Keratinocyte (primary cell): ENCODE results near the gene MYH13. TPM values are rescaled to one million over a fixed set of nuclear protein-coding genes. Genes with fewer than 3 reads are reported as not detected.

ENCODE experiments used
- DNase-seq: peaks from one replicate; pipeline ENCODE4 v3.0.0-alpha.2; 2011; ENCODE audit warnings: low read depth, missing footprints, low spot score
- FAIRE-seq: peaks from 2 replicates; lab custom pipeline; 2011; peaks lifted over from hg19 to GRCh38; lab: Jason Lieb, UNC
- H2AFZ ChIP-seq: 2 replicates; pipeline ENCODE4 v1.6.0; 2012; ENCODE audit warnings: low read length, control low read depth, inconsistent platforms; ENCODE audit not compliant: control insufficient read depth
- H3K27ac ChIP-seq: 2 replicates; pipeline ENCODE4 v1.5.1; 2011; ENCODE audit warnings: low read length; ENCODE audit not compliant: control insufficient read depth, insufficient read depth
- H3K27me3 ChIP-seq: 3 replicates; pipeline ENCODE4 v1.6.0; 2011; ENCODE audit warnings: low read length; ENCODE audit not compliant: control insufficient read depth, insufficient read depth; ENCODE audit errors: extremely low read depth
- H3K36me3 ChIP-seq, 2 experiments: 2 replicates in 1 of 2; 3 replicates in 1 of 2; pipeline ENCODE4 v1.5.1; 2011; ENCODE audit warnings: low read length in 2 of 2, mild to moderate bottlenecking in 1 of 2; ENCODE audit not compliant: control insufficient read depth in 2 of 2, insufficient read depth in 2 of 2; ENCODE audit errors: extremely low read depth in 1 of 2
- H3K4me1 ChIP-seq: 3 replicates; pipeline ENCODE4 v1.5.1; 2011; ENCODE audit warnings: low read length; ENCODE audit not compliant: control insufficient read depth, insufficient read depth; ENCODE audit errors: extremely low read depth
- H3K4me2 ChIP-seq: 3 replicates; pipeline ENCODE4 v1.6.0; 2011; ENCODE audit warnings: low read depth, low read length; ENCODE audit not compliant: control insufficient read depth, insufficient read depth; ENCODE audit errors: extremely low read depth
- H3K4me3 ChIP-seq, 3 experiments: fragments of 200-600 bp in 1 of 3; sonication (generic) in 1 of 3; 2 replicates in 2 of 3; 3 replicates in 1 of 3; pipeline ENCODE4 v1.5.1; 2011 to 2016; ENCODE audit warnings: low read length in 3 of 3, mild to moderate bottlenecking in 3 of 3, control low read depth in 2 of 3, inconsistent platforms in 1 of 3, low read depth in 1 of 3, mixed read lengths in 1 of 3, mixed run types in 1 of 3, moderate library complexity in 1 of 3; ENCODE audit not compliant: control insufficient read depth in 2 of 3, insufficient read depth in 2 of 3; ENCODE audit errors: extremely low read depth in 1 of 3
- H3K79me2 ChIP-seq: 2 replicates; pipeline ENCODE4 v1.6.0; 2012; ENCODE audit warnings: low read length; ENCODE audit not compliant: control insufficient read depth, insufficient read depth
- H3K9ac ChIP-seq: 3 replicates; pipeline ENCODE4 v1.6.0; 2011; ENCODE audit warnings: low read length; ENCODE audit not compliant: control insufficient read depth, insufficient read depth; ENCODE audit errors: extremely low read depth
- H3K9me1 ChIP-seq: 3 replicates; pipeline ENCODE4 v1.6.0; 2011; ENCODE audit warnings: low read length; ENCODE audit not compliant: control insufficient read depth, insufficient read depth; ENCODE audit errors: extremely low read depth
- H3K9me3 ChIP-seq: 2 replicates; pipeline ENCODE4 v1.5.1; 2012; ENCODE audit warnings: low read depth, low read length; ENCODE audit not compliant: control insufficient read depth
- H4K20me1 ChIP-seq: 3 replicates; pipeline ENCODE4 v1.6.0; 2011; ENCODE audit warnings: low read length; ENCODE audit not compliant: control insufficient read depth, insufficient read depth; ENCODE audit errors: extremely low read depth
- EZH2 ChIP-seq: IDR thresholded peaks from one replicate; pipeline ENCODE4 v1.6.1; 2012; ENCODE audit warnings: inconsistent platforms, mild to moderate bottlenecking, low read length, moderate library complexity
- dilution Hi-C: fragments of 300-500 bp; cut with MboI; formaldehyde crosslinking; loops from one replicate; pipeline ENCODE4 v1.7.0; 2020; ENCODE audit warnings: low sequenced_read_pairs; ENCODE audit not compliant: extremely low pct_ligation_motif_present
- polyA plus RNA-seq, 5 experiments: library from polyadenylated mRNA; depleted of rRNA in 3 of 5; stranded (reverse) in 3 of 5; stranded (forward) in 1 of 5; unstranded in 1 of 5; fragments of >200 nt; gene quantifications; 1 replicate in 1 of 5; 2 replicates in 3 of 5; 3 replicates in 1 of 5; pipeline versions ENCODE4 v1.2.1 to v1.2.3, GENCODE V29; 2011 to 2012; ENCODE audit warnings: missing spikeins in 2 of 5, low read depth in 1 of 5, low replicate concordance in 1 of 5
- TF ChIP-seq, protein P1 (sequence below), 3 experiments: IDR thresholded peaks in 1 of 3; conservative IDR thresholded peaks in 1 of 3; optimal IDR thresholded peaks in 1 of 3; 2 replicates in 2 of 3; 3 replicates in 1 of 3; pipeline versions ENCODE3 to v1.5.1; 2011; ENCODE audit warnings: low read length in 3 of 3, mild to moderate bottlenecking in 3 of 3, moderate library complexity in 2 of 3, control low read depth in 1 of 3, inconsistent platforms in 1 of 3; ENCODE audit not compliant: insufficient read depth in 2 of 3; ENCODE audit errors: extremely low read depth in 1 of 3

The MYH13 gene
- polyA plus RNA-seq, 1 donor (not counting 4 experiments of a cell fraction or from before 2014, with no cell fraction given): not detected

DNA sequence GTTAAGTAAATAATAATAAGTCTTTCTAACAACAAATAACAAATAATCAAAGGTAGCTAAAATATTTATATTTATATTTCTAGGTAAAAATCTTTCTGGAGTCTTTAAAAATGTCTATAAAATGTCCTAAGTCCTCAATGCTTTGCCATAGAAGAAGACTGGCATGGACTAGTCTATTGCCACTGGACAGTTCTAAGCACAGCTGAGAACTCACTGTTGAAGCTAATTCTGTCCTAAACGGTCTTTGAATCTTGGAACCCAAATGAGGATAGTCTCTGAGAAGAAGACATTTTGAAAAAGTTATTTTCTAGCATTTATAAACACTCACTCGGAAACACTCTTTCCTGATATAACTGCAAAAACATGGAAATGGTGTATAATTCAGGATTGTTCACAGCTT lies 48.4 kb upstream of the MYH13 start:
- no peaks in the 10 kb centered on the region for H3K27me3 ChIP-seq
- no peak overlapping the region for H2AFZ ChIP-seq
- no peak overlapping the region for H3K9ac ChIP-seq
- no peaks in the 10 kb centered on the region for H3K9me3 ChIP-seq
- H3K9me1 ChIP-seq: no peaks in the 10 kb centered on the region
- H3K27ac ChIP-seq: no peak overlapping the region
- FAIRE-seq (no peak), DNase-seq (no peak)
- no peak overlapping the region for H3K4me3 ChIP-seq
- H3K79me2 ChIP-seq: no peaks in the 10 kb centered on the region
- H4K20me1 ChIP-seq: no peaks in the 10 kb centered on the region
- H3K36me3 ChIP-seq: no peaks in the 10 kb centered on the region
- dilution Hi-C loops: no loop called here
- no peaks in the 10 kb centered on the region for H3K4me1 ChIP-seq
- no peak for TF ChIP-seq EZH2
- H3K4me2 ChIP-seq: no peak overlapping the region

DNA sequence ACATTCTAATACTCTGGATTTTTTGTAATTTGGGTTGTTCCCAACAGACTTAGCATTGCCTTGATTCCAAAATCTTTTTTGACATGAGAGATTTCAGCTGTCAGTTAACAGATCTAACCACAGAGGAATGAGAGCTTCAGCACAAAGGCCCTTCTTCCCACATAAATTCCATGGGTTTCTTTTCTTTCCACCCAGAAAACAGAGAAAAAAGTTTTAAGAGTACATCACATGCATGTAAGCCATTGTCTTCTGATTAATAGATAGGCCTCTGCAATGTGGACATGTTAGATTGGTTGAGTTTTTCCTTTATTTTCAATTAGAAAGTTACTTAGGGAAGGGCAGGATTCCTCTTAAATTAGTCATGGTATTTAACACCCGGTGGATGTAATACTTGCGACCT lies 48.0 kb upstream of the MYH13 start:
- dilution Hi-C loops: no loop called here
- H3K79me2 ChIP-seq: no peaks in the 10 kb centered on the region
- H3K9me3 ChIP-seq: no peaks in the 10 kb centered on the region
- H3K4me1 ChIP-seq: no peaks in the 10 kb centered on the region
- no peak for FAIRE-seq
- H3K9ac ChIP-seq: no peak overlapping the region
- H3K4me2 ChIP-seq: no peak overlapping the region
- no peak for TF ChIP-seq EZH2
- TF ChIP-seq, protein P1, sequence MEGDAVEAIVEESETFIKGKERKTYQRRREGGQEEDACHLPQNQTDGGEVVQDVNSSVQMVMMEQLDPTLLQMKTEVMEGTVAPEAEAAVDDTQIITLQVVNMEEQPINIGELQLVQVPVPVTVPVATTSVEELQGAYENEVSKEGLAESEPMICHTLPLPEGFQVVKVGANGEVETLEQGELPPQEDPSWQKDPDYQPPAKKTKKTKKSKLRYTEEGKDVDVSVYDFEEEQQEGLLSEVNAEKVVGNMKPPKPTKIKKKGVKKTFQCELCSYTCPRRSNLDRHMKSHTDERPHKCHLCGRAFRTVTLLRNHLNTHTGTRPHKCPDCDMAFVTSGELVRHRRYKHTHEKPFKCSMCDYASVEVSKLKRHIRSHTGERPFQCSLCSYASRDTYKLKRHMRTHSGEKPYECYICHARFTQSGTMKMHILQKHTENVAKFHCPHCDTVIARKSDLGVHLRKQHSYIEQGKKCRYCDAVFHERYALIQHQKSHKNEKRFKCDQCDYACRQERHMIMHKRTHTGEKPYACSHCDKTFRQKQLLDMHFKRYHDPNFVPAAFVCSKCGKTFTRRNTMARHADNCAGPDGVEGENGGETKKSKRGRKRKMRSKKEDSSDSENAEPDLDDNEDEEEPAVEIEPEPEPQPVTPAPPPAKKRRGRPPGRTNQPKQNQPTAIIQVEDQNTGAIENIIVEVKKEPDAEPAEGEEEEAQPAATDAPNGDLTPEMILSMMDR (optimal IDR thresholded peaks at IDR 0.05 in 1 of 3, IDR thresholded peaks at IDR 0.05 in 1 of 3, conservative IDR thresholded peaks at IDR 0.05 in 1 of 3; ENCODE audit: extremely low read depth in 1 of 3, insufficient read depth in 2 of 3, low read length in 3 of 3): no peak
- H2AFZ ChIP-seq: no peak overlapping the region
- H4K20me1 ChIP-seq: no peaks in the 10 kb centered on the region
- H3K9me1 ChIP-seq: no peaks in the 10 kb centered on the region
- DNase-seq: no peak
- H3K27ac ChIP-seq: no peak overlapping the region
- H3K27me3 ChIP-seq: no peaks in the 10 kb centered on the region
- no peaks in the 10 kb centered on the region for H3K36me3 ChIP-seq
- no peak overlapping the region for H3K4me3 ChIP-seq

DNA sequence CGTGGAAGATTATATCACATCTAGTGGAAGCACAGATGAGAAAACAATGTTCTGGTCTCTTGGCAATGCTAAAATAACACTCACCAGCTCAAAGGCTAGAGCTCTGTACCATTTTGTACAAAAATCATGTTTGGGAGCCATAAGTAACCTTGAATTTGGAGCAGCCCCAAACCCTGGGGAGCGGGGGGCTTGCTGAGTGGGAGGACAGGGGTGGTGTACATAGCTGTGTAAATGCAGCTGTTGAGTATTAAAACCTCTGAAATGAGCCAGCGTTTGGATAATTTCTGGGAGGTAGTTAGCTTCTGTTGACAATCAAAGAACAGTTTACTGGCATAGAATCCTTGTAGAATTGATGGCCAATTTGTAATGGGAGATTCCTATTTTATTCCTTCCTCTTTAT lies 44.6 kb upstream of the MYH13 start:
- dilution Hi-C loops: no loop called here
- no peaks in the 10 kb centered on the region for H3K79me2 ChIP-seq
- no peak for DNase-seq

More for the DNA sequence above, 44.6 kb upstream of the MYH13 start:
- Histone ChIP-seq H3K27ac (no peak overlapping the region), H4K20me1 (no peaks in the 10 kb centered on the region), H3K27me3 (no peaks in the 10 kb centered on the region), H3K9me3 (peaks cover under 1% of the 10 kb centered on the region), H3K9ac (no peak overlapping the region), H3K4me3 (no peak overlapping the region), H3K36me3 (no peaks in the 10 kb centered on the region), H2AFZ (no peak overlapping the region), H3K4me1 (no peaks in the 10 kb centered on the region), H3K9me1 (no peaks in the 10 kb centered on the region), H3K4me2 (no peak overlapping the region)
- FAIRE-seq: no peak
- TF ChIP-seq, protein P1 (optimal IDR thresholded peaks at IDR 0.05 in 1 of 3, IDR thresholded peaks at IDR 0.05 in 1 of 3, conservative IDR thresholded peaks at IDR 0.05 in 1 of 3; ENCODE audit: extremely low read depth in 1 of 3, insufficient read depth in 2 of 3, low read length in 3 of 3): no peak
- TF ChIP-seq EZH2: no peak
